PC-9 (cell line): ENCODE results near the gene CLUH.

Experiments
- CTCF ChIP-seq: fragments of 200-600 bp; sonication (generic); conservative IDR thresholded peaks from 2 replicates; pipeline ENCODE4 v1.6.1; 2017; ENCODE audit warnings: mixed run types, antibody characterized with exemption, mild to moderate bottlenecking, moderate library complexity
- EZH2 ChIP-seq: fragments of 200-600 bp; sonication (generic); IDR thresholded peaks from 2 replicates; pipeline ENCODE4 v1.8.0; 2017; ENCODE audit warnings: antibody characterized with exemption, low read depth

- TF ChIP-seq EZH2 (no peak), CTCF (no peak)
Measured at GRCh38 chr17:2730764-2731353, 19.3 kb upstream of the CLUH start.
